Effector memory CD8-positive, alpha-beta T cell (primary cell): ENCODE results near the gene CAMK1D.

Experiments
- ATAC-seq: fragments of 150-1000 bp; cut with Tn5 transposase; replicated peaks from 2 replicates; pipeline ENCODE4 v1.10.0; 2021; ENCODE audit warnings: mild to moderate bottlenecking, moderate library complexity
- DNase-seq, 3 experiments: peaks; one replicate each; pipeline ENCODE4 v3.0.0; 2021
- H3K27ac Mint-ChIP-seq, 2 donors: one replicate each; pipeline ENCODE4 v1.8.0; 2022; ENCODE audit warnings: mild to moderate bottlenecking in 2 of 2, mixed read lengths in 2 of 2, moderate library complexity in 2 of 2
- H3K27me3 Mint-ChIP-seq, 2 donors: one replicate each; pipeline ENCODE4 v1.8.0; 2022; ENCODE audit warnings: mixed read lengths in 2 of 2
- H3K36me3 Mint-ChIP-seq: one replicate; pipeline ENCODE4 v1.8.0; 2022; ENCODE audit warnings: mild to moderate bottlenecking, moderate library complexity, mixed read lengths; ENCODE audit not compliant: insufficient read depth
- H3K4me1 Mint-ChIP-seq, 2 donors: one replicate each; pipeline ENCODE4 v1.8.0; 2022; ENCODE audit warnings: low read depth in 2 of 2, mixed read lengths in 2 of 2
- H3K4me3 Mint-ChIP-seq, 2 donors: one replicate each; pipeline ENCODE4 v1.8.0; 2022; ENCODE audit warnings: mild to moderate bottlenecking in 2 of 2, mixed read lengths in 2 of 2, moderate library complexity in 2 of 2
- H3K9me3 Mint-ChIP-seq, 2 donors: one replicate each; pipeline ENCODE4 v1.8.0; 2022; ENCODE audit warnings: mixed read lengths in 2 of 2

CAMK1D gene

DNA sequence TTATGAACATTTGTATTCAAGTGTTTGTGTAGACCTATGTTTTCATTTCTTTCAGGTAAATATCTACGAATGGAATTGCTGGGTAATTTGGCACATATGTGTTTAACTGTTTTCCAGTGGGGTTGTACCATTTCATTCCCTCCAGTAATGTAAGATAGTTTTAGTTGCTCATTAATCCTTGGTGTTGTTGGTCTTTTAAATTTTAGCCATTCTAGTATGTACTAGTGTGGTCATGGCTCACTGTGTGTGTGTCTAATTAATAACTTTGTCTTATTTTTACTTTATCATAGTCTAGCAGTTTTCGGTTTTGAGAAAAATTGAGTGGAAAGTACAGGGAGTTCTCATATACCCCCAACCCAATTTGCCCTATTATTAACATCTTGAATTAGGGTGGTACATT lies 278.8 kb downstream of the CAMK1D start:
- no peaks in the 10 kb centered on the region for H3K9me3 Mint-ChIP-seq
- H3K4me1 Mint-ChIP-seq: peaks cover 12 to 14% of the 10 kb centered on the region in 2 donors
- ATAC-seq: no peak
- no peak overlapping the region for H3K4me3 Mint-ChIP-seq
- H3K27me3 Mint-ChIP-seq: no peaks in the 10 kb centered on the region
- no peak overlapping the region for H3K27ac Mint-ChIP-seq
- H3K36me3 Mint-ChIP-seq: peaks cover 16% of the 10 kb centered on the region
- DNase-seq: no peak

DNA sequence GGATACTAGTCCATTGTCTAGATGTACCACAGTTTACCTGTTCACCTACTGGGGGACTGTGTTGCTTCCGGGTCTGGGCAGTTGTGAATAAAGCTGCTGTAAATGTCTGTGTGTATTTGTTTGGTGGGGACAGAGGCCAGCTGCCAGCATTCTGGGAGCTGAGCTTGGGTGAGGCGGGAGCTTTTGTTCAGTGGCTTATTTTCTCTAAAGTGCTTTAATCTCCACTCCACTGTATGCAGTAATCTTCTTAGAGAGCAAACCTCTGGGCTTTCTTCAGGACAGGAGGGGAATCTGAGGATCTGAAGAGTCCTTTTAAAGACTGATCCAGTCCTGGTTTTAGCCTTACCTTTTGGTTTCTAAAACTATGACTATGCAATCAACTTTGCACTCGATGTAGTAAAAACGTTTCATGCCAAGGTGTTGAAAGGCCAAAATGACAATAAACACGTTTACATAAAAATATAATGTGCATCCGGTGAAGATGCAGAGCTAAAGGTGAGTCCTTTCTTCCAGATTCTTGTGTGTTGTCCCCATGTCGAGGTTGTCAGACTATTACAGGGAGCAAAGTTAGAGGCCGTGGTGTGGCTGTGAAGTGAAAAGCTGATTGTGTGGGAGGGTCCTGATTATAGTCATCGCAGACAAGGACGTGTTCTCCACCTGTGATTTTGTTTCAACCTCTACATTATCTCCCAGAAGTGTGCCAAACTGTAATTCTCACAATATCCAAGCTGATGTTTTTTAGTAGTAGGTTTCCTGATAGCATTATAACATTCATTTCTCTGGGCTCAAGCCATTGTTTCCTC lies 279.8 kb downstream of the CAMK1D start:
- no peak for ATAC-seq
- Mint-ChIP-seq H3K27ac (peak overlapping the region; percentile 38 to 52), H3K36me3 (peaks cover 16% of the 10 kb centered on the region)

DNA sequence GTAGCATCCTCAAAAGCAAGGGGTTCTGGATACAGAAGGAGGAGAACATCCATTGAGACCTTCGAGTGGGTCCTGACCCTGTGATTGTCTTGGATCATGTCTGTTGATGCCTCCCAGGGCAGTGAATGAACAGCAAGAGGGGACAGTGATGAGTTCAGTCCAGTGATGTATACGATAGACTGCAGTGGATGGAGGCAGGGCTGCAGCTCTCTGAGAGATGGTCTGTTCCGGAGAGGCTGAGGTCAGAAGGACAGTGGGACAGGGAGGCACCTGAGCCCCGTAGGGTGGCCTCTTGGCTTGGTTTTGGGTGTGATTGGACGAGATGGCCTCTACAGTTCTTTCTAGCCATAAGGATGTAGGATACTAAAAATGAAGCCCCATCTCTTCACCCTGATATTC lies 280.4 kb downstream of the CAMK1D start:
- DNase-seq: no peak
- peaks cover 13 to 20% of the 10 kb centered on the region in 2 donors for H3K4me1 Mint-ChIP-seq

More for the DNA sequence above, 279.8 kb downstream of the CAMK1D start:
- DNase-seq: no peak
- Mint-ChIP-seq H3K4me3 (no peak overlapping the region), H3K9me3 (no peaks in the 10 kb centered on the region), H3K27me3 (no peaks in the 10 kb centered on the region), H3K4me1 (peaks cover 12 to 16% of the 10 kb centered on the region in 2 donors)

GRCh38 chr10:12631216-12631615 lies 281.9 kb downstream of the CAMK1D start:
- no peaks in the 10 kb centered on the region for H3K9me3 Mint-ChIP-seq
- H3K4me3 Mint-ChIP-seq: no peak overlapping the region
- peaks cover 24 to 28% of the 10 kb centered on the region in 2 donors for H3K4me1 Mint-ChIP-seq
- DNase-seq (no peak), ATAC-seq (no peak)
- H3K27ac Mint-ChIP-seq: no peak overlapping the region
- H3K27me3 Mint-ChIP-seq: no peaks in the 10 kb centered on the region
- peaks cover 13% of the 10 kb centered on the region for H3K36me3 Mint-ChIP-seq

More for the DNA sequence above, 280.4 kb downstream of the CAMK1D start:
- Mint-ChIP-seq H3K4me3 (no peak overlapping the region), H3K9me3 (no peaks in the 10 kb centered on the region), H3K27ac (peak overlapping the region in 1 of 2 donors; percentile 52), H3K27me3 (no peaks in the 10 kb centered on the region), H3K36me3 (peaks cover 16% of the 10 kb centered on the region)
- no peak for ATAC-seq

DNA sequence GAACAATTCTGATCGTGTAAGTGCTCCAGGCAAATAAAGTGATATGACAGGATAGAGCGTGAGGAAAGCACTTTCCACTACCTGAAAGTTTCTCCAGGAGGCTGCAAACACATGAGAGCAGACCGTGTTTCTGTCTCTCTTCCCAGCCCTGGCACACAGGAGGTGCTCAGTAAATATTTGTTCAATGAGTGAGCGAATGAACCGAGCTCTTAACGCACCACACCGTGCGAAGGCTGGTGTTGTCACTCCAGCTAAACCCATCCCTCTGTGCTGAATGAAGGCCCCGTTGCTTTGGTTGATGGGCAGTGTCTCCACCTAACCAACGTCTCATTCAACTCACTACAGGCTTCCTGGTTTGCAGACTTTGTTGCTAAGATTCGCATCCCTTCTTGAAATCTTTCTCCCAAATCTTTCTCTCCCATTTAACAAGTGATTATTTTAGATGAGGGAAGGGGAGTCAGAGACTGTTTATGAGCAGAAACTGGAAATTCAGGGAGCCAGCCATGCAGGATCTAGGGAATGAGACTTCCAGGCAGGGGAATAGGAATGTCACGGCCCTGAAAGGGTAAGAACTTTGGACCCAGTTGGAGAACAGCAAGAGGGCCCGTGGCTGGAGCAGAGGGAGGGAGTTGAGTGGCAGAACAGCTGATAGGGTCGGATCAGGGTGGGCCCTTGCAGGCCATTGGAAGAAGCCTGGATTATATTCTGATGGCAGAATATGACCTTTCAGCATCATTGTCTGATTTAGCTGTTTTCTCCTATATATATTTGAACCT lies 282.6 kb downstream of the CAMK1D start:
- H3K36me3 Mint-ChIP-seq: peaks cover 8% of the 10 kb centered on the region
- no peak overlapping the region for H3K4me3 Mint-ChIP-seq
- H3K4me1 Mint-ChIP-seq: peaks cover 24 to 28% of the 10 kb centered on the region in 2 donors
- DNase-seq (no peak), ATAC-seq (no peak)
- H3K27me3 Mint-ChIP-seq: no peaks in the 10 kb centered on the region
- no peaks in the 10 kb centered on the region for H3K9me3 Mint-ChIP-seq
- H3K27ac Mint-ChIP-seq: no peak overlapping the region

GRCh38 chr10:12633776-12634620 lies 284.7 kb downstream of the CAMK1D start:
- no peak for ATAC-seq

GRCh38 chr10:12634621-12634931 lies 285.2 kb downstream of the CAMK1D start:
- Mint-ChIP-seq H3K27me3 (no peaks in the 10 kb centered on the region), H3K27ac (peak overlapping the region in 1 of 2 donors; percentile 81), H3K4me3 (no peak overlapping the region), H3K36me3 (peaks cover 9% of the 10 kb centered on the region), H3K4me1 (peaks cover 13 to 29% of the 10 kb centered on the region in 2 donors), H3K9me3 (no peaks in the 10 kb centered on the region)
- ATAC-seq: no peak
- no peak for DNase-seq

More at GRCh38 chr10:12633776-12634620, 284.7 kb downstream of the CAMK1D start:
- no peak for DNase-seq
- H3K27me3 Mint-ChIP-seq: no peaks in the 10 kb centered on the region
- H3K36me3 Mint-ChIP-seq: peaks cover 6% of the 10 kb centered on the region
- H3K9me3 Mint-ChIP-seq: no peaks in the 10 kb centered on the region
- H3K4me3 Mint-ChIP-seq: no peak overlapping the region
- H3K27ac Mint-ChIP-seq: peak overlapping the region in 1 of 2 donors; percentile 81
- peaks cover 19 to 32% of the 10 kb centered on the region in 2 donors for H3K4me1 Mint-ChIP-seq

DNA sequence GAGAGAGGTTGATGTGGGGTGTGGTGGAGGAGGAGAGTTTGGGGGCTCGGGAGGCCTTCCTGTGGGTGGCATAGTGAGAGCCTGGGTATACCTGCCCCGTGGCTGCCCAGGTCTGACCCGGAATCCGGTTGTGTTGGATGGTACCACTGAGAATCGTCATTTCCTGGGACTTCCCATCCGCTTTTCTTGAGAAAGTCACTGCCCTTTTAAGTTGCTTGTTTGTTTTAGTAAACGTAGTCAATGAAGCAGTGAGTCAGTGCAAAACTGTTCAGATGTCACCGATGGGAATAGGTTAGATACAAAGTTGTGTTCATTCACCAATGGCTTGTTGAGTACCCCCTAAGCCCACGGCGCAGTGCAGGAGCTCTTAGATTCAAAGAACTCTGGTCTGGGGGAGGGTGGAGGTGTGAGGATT lies 285.8 kb downstream of the CAMK1D start:
- Mint-ChIP-seq H3K36me3 (peaks cover 9% of the 10 kb centered on the region), H3K4me3 (no peak overlapping the region), H3K27me3 (no peaks in the 10 kb centered on the region), H3K27ac (peak overlapping the region; percentile 81), H3K9me3 (no peaks in the 10 kb centered on the region), H3K4me1 (peaks cover 12 to 27% of the 10 kb centered on the region in 2 donors)
- peak in 1 of 3 experiments; percentile 9 for DNase-seq
- ATAC-seq: peak; percentile 84

DNA sequence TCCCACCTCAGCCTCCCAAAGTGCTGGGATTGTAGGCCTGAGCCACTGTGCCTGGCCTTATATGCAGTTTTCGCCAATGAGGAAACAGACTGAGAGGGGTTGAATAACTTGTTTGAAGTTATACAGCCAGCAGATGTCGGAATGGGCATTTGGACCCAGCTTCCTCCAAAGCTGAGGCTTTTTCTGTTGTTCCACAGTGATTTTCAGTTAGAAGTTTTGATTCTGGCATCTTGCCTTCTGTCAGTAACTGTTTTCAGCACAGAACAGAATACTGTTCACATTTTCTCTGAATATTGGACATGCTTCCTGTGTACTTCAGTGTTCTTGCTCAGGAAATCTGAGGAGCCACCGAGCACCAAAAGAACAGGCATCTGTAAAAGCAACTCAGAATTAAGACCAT lies 287.2 kb downstream of the CAMK1D start:
- H3K4me1 Mint-ChIP-seq: peaks cover 12 to 27% of the 10 kb centered on the region in 2 donors
- ATAC-seq (no peak), DNase-seq (no peak)
- H3K36me3 Mint-ChIP-seq: peaks cover 9% of the 10 kb centered on the region
- no peaks in the 10 kb centered on the region for H3K27me3 Mint-ChIP-seq
- H3K27ac Mint-ChIP-seq: no peak overlapping the region
- no peaks in the 10 kb centered on the region for H3K9me3 Mint-ChIP-seq
- H3K4me3 Mint-ChIP-seq: no peak overlapping the region

DNA sequence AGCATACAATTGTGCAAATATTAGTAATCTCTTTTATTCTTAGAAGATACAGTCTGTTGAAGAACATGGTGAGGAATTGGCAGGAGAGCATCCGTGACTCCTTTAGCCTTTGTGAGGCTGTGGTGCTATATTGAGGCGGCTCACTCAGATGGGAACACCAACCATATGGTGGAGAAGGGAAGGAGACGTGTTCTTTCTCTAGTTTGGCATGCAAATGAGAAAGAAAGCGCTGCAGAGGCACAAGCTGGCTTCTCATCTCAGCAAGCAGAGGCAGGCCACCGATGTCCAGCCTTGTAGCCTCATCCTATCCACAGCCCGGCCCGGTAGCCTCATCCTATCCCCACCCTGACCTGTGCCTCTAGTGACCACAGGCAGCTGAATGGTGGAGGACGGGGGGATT lies 288.3 kb downstream of the CAMK1D start:
- no peak for ATAC-seq
- no peak for DNase-seq
- no peaks in the 10 kb centered on the region for H3K9me3 Mint-ChIP-seq
- H3K4me1 Mint-ChIP-seq: peaks cover 12 to 24% of the 10 kb centered on the region in 2 donors
- no peaks in the 10 kb centered on the region for H3K27me3 Mint-ChIP-seq
- peaks cover 8% of the 10 kb centered on the region for H3K36me3 Mint-ChIP-seq
- no peak overlapping the region for H3K27ac Mint-ChIP-seq
- no peak overlapping the region for H3K4me3 Mint-ChIP-seq

DNA sequence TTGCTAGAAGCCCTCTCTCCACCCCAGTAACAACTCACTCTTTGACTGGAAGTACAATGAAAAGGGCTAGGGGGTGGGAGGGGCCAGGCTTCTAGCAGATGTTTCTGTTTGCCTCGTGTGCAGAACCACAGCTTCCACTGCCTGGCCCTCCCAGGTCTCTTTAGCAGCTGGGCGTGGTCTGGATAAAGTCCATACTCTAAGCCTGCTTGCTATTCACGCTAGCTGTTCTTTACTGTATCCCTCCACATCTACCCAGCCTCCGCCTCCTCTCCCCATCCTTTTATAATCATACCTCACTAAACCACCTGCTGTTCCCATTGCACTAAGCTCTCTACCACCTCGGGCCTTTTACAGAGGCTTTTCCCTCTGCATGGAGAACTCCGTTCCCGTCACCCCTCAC lies 288.8 kb downstream of the CAMK1D start:
- no peaks in the 10 kb centered on the region for H3K9me3 Mint-ChIP-seq
- H3K4me3 Mint-ChIP-seq: no peak overlapping the region
- H3K27ac Mint-ChIP-seq: peak overlapping the region in 1 of 2 donors; percentile 57
- ATAC-seq: no peak
- peaks cover 6% of the 10 kb centered on the region for H3K36me3 Mint-ChIP-seq
- H3K27me3 Mint-ChIP-seq: no peaks in the 10 kb centered on the region
- no peak for DNase-seq
- H3K4me1 Mint-ChIP-seq: peaks cover 12 to 23% of the 10 kb centered on the region in 2 donors

DNA sequence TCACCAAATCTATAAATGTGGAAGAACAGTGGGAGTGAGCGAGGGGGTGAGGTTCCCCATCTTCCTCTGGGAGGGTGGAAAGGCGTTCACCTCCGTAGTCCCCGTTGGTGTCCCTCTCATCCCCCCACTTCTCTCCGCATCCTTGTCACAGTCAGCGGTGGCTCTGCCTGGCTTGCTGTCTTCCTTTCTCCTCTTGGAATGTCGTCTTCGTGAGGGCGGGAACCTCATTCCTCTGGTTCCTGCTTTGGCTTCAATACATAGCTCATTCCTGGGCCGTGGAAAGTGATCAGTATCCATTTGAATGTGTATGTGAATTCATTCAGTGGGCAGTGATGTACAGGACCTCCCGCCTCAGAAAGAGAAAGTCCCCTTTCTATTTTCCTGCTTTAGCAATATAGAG lies 289.4 kb downstream of the CAMK1D start:
- H3K4me1 Mint-ChIP-seq: peaks cover 12 to 23% of the 10 kb centered on the region in 2 donors
- peak overlapping the region in 1 of 2 donors; percentile 57 for H3K27ac Mint-ChIP-seq

More for the DNA sequence above, 289.4 kb downstream of the CAMK1D start:
- H3K9me3 Mint-ChIP-seq: no peaks in the 10 kb centered on the region
- ATAC-seq: no peak
- no peak overlapping the region for H3K4me3 Mint-ChIP-seq
- no peak for DNase-seq
- peaks cover 6% of the 10 kb centered on the region for H3K36me3 Mint-ChIP-seq
- no peaks in the 10 kb centered on the region for H3K27me3 Mint-ChIP-seq
